GM19043 (cell line): ENCODE data around the gene SLITRK2.

Experiments
- ATAC-seq: cut with Tn5 transposase; IDR thresholded peaks from one replicate; pipeline ENCODE4 v1.9.1; 2021; ENCODE audit warnings: low read depth; ENCODE audit not compliant: unreplicated experiment

The SLITRK2 gene

DNA sequence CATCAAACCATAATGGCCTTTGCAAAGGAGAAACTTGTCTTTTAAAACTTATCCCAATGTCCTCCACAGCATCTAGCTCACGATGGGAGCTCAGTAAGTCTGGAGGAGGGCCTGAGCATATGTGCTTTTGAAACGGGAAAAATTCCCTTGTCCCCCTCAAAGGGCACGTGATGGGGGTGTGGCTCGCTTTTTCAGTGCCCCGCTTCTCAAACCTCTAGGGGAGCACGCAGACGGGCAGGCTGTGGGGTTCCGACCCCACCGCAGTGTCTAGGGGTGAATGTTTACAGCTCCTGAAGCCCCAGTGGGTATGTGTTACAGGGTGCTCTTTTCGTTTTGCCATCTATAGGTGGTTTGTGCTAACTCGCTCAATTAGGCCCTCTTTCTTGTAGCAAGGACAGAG lies 31.2 kb downstream of the SLITRK2 start:
- ATAC-seq = no peak

DNA sequence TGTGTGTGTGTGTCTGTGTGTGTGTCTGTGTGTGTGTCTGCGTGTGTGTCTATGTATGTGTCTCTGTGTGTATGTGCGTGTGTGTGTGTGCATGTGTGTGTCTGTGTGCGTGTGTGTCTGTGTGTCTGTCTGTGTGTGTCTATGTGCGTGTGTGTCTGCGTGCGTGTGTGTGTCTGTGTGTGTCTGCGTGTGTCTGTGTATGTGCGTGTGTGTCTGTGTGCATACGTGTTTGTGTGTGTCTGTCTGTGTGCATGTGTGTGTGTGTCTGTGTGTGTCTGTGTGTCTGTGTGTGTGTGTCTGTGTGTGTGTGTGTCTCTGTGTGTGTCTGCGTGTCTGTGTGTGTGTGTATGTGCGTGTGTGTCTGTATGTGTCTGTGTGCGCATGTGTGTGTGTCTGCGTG lies 35.6 kb downstream of the SLITRK2 start:
- ATAC-seq = no peak

DNA sequence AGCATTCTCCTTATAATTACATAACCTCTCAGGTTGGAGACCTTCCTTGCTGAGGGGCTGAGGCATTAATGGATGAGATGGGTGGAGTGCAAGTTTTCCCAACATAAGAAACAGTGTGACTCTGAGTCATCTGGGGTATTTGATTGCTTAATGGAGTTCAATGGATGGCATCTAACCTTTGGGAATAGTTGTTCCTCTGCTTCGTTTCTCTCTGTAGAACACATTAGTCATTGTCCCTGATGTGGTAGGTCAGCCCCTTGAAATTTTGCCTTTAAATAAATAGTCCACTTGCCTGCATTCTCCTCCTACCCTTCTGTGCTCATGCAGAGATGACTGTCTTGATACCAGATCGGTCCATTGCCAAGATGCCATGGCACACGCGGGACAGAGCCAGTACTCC lies 38.6 kb downstream of the SLITRK2 start:
- no peak for ATAC-seq

DNA sequence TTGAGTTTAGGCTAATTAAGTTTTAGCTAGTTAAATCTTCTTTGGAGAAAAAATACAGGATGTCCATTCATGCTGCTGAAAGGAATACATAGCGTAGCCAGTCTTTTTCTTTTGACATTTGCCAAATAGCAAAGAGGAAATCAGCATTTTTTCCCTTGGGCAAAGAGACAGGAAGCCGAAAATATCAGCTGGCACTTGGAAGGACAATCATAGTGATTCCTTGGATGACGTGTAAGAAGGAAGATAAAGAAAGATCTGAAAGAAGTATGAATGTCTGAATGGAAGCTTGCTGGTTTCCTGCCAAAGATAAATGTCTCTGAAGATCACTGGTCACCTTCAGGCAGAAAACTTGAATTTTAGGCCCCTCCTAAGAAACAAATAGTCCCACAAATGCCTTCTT lies 44.2 kb downstream of the SLITRK2 start:
- ATAC-seq = no peak

DNA sequence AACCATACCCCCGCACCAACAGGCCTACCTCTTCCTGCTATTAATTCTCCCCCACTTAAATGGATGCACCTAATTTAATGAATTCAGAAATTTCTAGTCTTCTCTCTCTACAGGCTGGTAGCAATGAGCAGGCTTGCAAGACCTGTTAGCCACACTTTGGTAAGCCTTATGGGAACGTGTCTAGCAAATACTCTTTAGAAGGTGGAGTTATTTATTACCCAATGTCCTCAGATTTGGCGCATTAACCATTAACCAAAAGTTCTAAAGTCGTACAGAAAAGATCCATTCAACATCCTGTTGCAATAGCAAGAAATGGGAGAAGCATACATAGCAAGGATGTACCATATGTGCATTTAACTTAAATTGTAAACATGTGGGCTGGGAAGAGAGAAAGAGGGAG lies 47.5 kb downstream of the SLITRK2 start:
- no peak for ATAC-seq
